ENCODE data around the gene PUS7. TPM values are rescaled to one million over a fixed set of nuclear protein-coding genes. Genes with fewer than 3 reads are reported as not detected.

Gene PUS7
- total RNA-seq, 1 experiment from 2014 or later, result 30.7 TPM

DNA sequence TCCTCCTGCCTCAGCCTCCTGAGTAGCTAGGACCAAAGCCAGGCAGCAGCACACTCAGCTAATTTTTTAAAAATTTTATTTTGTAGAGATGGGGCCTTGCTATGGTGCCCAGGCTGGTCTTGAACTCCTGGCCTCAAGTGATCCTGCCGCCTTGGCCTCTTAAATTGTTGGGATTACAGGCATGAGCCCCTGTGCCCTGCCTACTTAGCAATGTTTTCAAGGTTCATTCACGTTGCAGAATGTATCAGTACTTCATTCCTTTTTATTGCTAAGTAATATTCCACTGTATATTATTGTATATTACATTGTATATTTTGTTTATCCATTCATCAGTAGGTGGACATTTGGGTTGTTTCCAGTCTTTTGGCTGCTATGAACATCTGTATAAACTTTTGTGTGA is 44.2 kb downstream of the PUS7 start:
- Histone ChIP-seq H3K9me3 (ENCODE audit: control insufficient read depth, insufficient read depth, low read depth, low read length) (no peaks in the 10 kb centered on the region), H3K27me3 (ENCODE audit: control insufficient read depth, insufficient read depth, low read length) (no peaks in the 10 kb centered on the region), H3K36me3 (ENCODE audit: control insufficient read depth, insufficient read depth, low read length) (peaks cover 2% of the 10 kb centered on the region; the same call in 1 of the 2 replicates), H3K4me1 (ENCODE audit: control insufficient read depth, insufficient read depth, low read length) (no peaks in the 10 kb centered on the region), H3K27ac (ENCODE audit: low read length) (no peak overlapping the region), H3K4me3 (ENCODE audit: low read depth in 2 of 2, low read length in 2 of 2) (no peak overlapping the region)
- POLR2A ChIA-PET, result interaction anchor here (0.7 kb wide), 1 partner anchor 131 kb away, joined by 4 read pairs; no protein-coding TSS in a partner anchor
- no peak for ATAC-seq
- TF ChIP-seq TCF7L2 (IDR thresholded peaks at IDR 0.05; ENCODE audit: low read depth, low read length) (no peak), SIN3A (IDR thresholded peaks at IDR 0.05; ENCODE audit: borderline replicate concordance, insufficient read depth, low read depth, low read length) (no peak), POLR2AphosphoS5 (IDR thresholded peaks at IDR 0.05; ENCODE audit: low read depth, low read length) (no peak)
- TF ChIP-seq, protein P1, sequence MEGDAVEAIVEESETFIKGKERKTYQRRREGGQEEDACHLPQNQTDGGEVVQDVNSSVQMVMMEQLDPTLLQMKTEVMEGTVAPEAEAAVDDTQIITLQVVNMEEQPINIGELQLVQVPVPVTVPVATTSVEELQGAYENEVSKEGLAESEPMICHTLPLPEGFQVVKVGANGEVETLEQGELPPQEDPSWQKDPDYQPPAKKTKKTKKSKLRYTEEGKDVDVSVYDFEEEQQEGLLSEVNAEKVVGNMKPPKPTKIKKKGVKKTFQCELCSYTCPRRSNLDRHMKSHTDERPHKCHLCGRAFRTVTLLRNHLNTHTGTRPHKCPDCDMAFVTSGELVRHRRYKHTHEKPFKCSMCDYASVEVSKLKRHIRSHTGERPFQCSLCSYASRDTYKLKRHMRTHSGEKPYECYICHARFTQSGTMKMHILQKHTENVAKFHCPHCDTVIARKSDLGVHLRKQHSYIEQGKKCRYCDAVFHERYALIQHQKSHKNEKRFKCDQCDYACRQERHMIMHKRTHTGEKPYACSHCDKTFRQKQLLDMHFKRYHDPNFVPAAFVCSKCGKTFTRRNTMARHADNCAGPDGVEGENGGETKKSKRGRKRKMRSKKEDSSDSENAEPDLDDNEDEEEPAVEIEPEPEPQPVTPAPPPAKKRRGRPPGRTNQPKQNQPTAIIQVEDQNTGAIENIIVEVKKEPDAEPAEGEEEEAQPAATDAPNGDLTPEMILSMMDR (IDR thresholded peaks at IDR 0.05), result no peak
- TF ChIP-seq, protein P2, sequence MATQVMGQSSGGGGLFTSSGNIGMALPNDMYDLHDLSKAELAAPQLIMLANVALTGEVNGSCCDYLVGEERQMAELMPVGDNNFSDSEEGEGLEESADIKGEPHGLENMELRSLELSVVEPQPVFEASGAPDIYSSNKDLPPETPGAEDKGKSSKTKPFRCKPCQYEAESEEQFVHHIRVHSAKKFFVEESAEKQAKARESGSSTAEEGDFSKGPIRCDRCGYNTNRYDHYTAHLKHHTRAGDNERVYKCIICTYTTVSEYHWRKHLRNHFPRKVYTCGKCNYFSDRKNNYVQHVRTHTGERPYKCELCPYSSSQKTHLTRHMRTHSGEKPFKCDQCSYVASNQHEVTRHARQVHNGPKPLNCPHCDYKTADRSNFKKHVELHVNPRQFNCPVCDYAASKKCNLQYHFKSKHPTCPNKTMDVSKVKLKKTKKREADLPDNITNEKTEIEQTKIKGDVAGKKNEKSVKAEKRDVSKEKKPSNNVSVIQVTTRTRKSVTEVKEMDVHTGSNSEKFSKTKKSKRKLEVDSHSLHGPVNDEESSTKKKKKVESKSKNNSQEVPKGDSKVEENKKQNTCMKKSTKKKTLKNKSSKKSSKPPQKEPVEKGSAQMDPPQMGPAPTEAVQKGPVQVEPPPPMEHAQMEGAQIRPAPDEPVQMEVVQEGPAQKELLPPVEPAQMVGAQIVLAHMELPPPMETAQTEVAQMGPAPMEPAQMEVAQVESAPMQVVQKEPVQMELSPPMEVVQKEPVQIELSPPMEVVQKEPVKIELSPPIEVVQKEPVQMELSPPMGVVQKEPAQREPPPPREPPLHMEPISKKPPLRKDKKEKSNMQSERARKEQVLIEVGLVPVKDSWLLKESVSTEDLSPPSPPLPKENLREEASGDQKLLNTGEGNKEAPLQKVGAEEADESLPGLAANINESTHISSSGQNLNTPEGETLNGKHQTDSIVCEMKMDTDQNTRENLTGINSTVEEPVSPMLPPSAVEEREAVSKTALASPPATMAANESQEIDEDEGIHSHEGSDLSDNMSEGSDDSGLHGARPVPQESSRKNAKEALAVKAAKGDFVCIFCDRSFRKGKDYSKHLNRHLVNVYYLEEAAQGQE (IDR thresholded peaks at IDR 0.05; ENCODE audit: insufficient read depth in 1 of 2, low read depth in 2 of 2, low read length in 1 of 2), result no peak
- no TSS peak for BruUV-seq (replicated peaks)
- no peak for DNase-seq (ENCODE audit: low read depth, low spot score)
- CTCF ChIA-PET, result no interaction called here
- in situ Hi-C loops (cut with HindIII; ENCODE audit: low pct_unique_long_range_greater_than_20kb, low sequenced_read_pairs), result no loop called here
- intact Hi-C loops (cut with micrococcal nuclease; ENCODE audit: unreplicated experiment), result no loop called here

DNA sequence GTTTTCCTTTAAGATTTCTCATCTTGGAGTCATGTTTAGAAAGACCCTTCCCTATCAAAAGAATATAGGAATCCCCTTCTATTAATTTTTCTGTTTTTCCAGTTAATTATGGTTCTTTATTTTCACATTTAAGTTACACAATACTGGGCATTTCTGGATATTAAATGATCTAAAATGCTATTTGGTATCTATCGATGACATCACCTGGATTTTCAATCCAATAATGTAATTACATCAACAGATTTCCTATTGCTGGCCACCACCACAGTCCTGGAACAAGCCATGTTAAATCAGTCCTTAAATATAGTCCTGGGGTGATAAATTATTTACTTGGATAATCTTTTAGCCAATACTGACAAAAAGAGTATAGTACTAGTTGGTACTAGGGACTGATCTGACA is 48.0 kb downstream of the PUS7 start:
- Histone ChIP-seq H3K27me3 (ENCODE audit: control insufficient read depth, insufficient read depth, low read length) (no peaks in the 10 kb centered on the region), H3K4me1 (ENCODE audit: control insufficient read depth, insufficient read depth, low read length) (no peaks in the 10 kb centered on the region), H3K36me3 (ENCODE audit: control insufficient read depth, insufficient read depth, low read length) (peaks cover 2% of the 10 kb centered on the region; the same call in 1 of the 2 replicates), H3K27ac (ENCODE audit: low read length) (no peak overlapping the region), H3K4me3 (ENCODE audit: low read depth in 2 of 2, low read length in 2 of 2) (no peak overlapping the region), H3K9me3 (ENCODE audit: control insufficient read depth, insufficient read depth, low read depth, low read length) (no peaks in the 10 kb centered on the region)
- in situ Hi-C loops (cut with HindIII; ENCODE audit: low pct_unique_long_range_greater_than_20kb, low sequenced_read_pairs) (no loop called here), intact Hi-C loops (cut with micrococcal nuclease; ENCODE audit: unreplicated experiment) (no loop called here)
- ChIA-PET POLR2A (no interaction called here), CTCF (no interaction called here)
- BruUV-seq (replicated peaks), result no TSS peak
- ATAC-seq (no peak), DNase-seq (ENCODE audit: low read depth, low spot score) (no peak)
- TF ChIP-seq, protein P2 (IDR thresholded peaks at IDR 0.05; ENCODE audit: insufficient read depth in 1 of 2, low read depth in 2 of 2, low read length in 1 of 2), result no peak
- TF ChIP-seq POLR2AphosphoS5 (IDR thresholded peaks at IDR 0.05; ENCODE audit: low read depth, low read length) (no peak), TCF7L2 (IDR thresholded peaks at IDR 0.05; ENCODE audit: low read depth, low read length) (no peak), SIN3A (IDR thresholded peaks at IDR 0.05; ENCODE audit: borderline replicate concordance, insufficient read depth, low read depth, low read length) (no peak)
- TF ChIP-seq, protein P1 (IDR thresholded peaks at IDR 0.05), result no peak
